HG03571 (cell line): ENCODE measurements around the gene CARD19.
"Not testable (repeated sequence)": the region's sequence is repeated elsewhere in the genome, so short reads cannot be mapped to it uniquely, and the experiment has no call there.

ENCODE experiments used
- ATAC-seq: cut with Tn5 transposase; IDR thresholded peaks from one replicate; pipeline ENCODE4 v1.9.1; 2021; ENCODE audit not compliant: unreplicated experiment

The CARD19 gene

GRCh38 chr9:93099551-93100275 is 3.7 kb downstream of the CARD19 start:
- ATAC-seq, result no peak

GRCh38 chr9:93100276-93100636 is 4.2 kb downstream of the CARD19 start:
- no peak for ATAC-seq

- ATAC-seq, result not testable (repeated sequence)
These were observed 5.1 kb downstream of the CARD19 start for GRCh38 chr9:93101086-93101485.

GRCh38 chr9:93105620-93106019 is 9.6 kb downstream of the CARD19 start:
- no peak for ATAC-seq

- ATAC-seq, result no peak
These were observed 11.3 kb downstream of the CARD19 start for GRCh38 chr9:93107151-93107824.

GRCh38 chr9:93107825-93108161 is 11.8 kb downstream of the CARD19 start:
- no peak for ATAC-seq

- no peak for ATAC-seq
These were observed 12.4 kb downstream of the CARD19 start for GRCh38 chr9:93108291-93109041.

GRCh38 chr9:93110311-93110855 is 14.4 kb downstream of the CARD19 start:
- ATAC-seq, result no peak

- ATAC-seq, result no peak
These were observed 15.0 kb downstream of the CARD19 start for GRCh38 chr9:93111001-93111370.

- no peak for ATAC-seq
These were observed 15.5 kb downstream of the CARD19 start for GRCh38 chr9:93111371-93112115.

GRCh38 chr9:93112116-93112863 is 16.3 kb downstream of the CARD19 start:
- no peak for ATAC-seq

- ATAC-seq, result no peak
These were observed 16.9 kb downstream of the CARD19 start for GRCh38 chr9:93112864-93113389.

GRCh38 chr9:93114169-93114983 is 18.4 kb downstream of the CARD19 start:
- ATAC-seq, result no peak

- no peak for ATAC-seq
These were observed 18.9 kb downstream of the CARD19 start for GRCh38 chr9:93114984-93115335.

- ATAC-seq, result no peak
These were observed 19.6 kb downstream of the CARD19 start for GRCh38 chr9:93115486-93116071.

- ATAC-seq, result no peak
These were observed 20.3 kb downstream of the CARD19 start for GRCh38 chr9:93116072-93116961.

GRCh38 chr9:93117521-93117920 is 21.5 kb downstream of the CARD19 start:
- ATAC-seq, result not testable (repeated sequence)
